NK-92 (cell line): ENCODE data around the gene ACTR10.

ENCODE experiments used
- DNase-seq: peaks from one replicate; lab custom pipeline; 2025; ENCODE audit not compliant: unreplicated experiment; lab: John Stamatoyannopoulos, UW

The ACTR10 gene

DNA sequence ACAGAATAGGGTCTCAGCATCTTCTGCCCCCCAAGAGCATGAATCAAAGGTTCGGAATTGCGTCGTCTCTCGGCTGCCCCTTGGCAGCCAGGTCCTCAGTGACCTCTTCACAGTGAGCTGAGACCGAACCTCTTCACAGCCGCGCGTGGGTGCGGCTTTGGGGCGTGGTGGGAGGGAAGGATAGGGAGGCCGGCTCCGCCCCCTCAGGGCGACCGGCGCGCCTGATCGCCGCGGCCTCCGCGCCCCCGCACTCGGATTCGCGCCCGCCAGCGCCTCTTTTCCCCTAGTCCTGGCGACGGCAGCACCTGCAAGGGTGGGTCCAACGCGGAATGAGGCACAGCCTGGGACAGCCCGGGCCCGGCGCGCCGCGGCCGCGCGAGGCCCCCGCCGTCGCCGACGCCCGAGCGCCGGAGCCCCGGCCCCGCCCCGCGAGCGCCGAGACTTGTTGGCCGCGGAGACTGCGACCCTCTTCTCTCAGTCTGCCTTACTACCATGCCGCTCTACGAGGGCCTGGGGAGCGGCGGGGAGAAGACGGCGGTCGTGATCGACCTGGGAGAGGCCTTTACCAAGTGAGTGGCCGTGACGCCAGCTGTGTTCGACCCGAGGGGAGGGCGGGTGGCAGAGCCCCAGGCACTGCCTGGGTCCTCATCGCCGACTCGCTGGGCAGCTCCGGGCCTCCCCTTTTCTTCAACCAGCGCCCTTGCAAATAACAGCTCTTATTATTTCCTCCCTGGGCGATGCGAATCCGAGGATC lies at the start of gene ACTR10:
Gene ACTR10, plus strand, starts transcription at position 424 of the 754 bp plus-strand sequence. Its CDS starts 69 bp downstream, at position 493.
- no peak for DNase-seq

- DNase-seq = no peak
These were observed 49.6 kb upstream of the ACTR10 start for GRCh38 chr14:58150243-58150805.

GRCh38 chr14:58151133-58152013 lies 48.6 kb upstream of the ACTR10 start:
- DNase-seq = no peak

DNA sequence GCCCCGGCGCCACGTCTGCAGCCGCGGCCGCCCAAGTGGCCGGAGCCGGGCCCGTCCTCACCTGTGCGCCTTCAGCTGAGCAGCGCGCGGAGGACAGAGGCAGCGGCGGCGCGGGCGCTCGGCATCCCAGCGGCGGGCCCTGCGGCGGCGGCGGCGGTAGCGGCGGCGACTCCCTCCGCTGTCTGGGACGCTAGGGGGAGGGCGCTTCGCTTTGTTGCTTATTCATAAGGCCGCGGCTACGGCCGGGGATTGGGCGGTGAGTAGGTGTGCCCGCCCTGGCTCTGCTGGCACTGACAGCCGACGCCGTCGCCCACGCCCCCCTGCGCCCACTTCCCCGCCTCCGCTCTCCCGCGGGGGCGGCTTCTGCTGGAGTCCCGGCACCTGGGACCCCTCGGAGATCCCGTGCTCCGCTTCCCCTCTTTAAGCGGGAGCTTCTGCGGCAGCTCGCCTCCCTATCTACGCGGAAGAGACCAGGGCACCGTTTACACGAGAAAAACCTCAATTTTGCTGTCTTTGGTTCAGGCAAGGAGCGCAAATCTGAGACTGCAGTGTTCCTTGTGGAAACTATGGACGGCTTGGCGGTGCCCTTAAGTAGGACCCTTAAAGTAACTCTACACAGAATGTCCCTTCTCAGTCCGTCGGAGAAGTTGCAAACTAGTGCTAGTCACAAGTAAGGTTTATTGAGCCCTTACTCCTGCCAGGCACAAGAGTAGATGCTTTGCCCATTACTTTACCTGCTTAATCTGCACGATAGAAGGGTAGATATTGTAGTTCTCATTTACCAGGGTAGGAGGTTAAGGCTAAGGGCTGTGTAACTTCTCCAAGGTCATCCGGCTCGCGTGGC lies 47.7 kb upstream of the ACTR10 start, which contains the start of gene ARMH4:
Gene ARMH4, minus strand, starts transcription at position 200 of the 844 bp plus-strand sequence. CDS start 12,855 bp downstream, outside the sequence.
- DNase-seq = no peak

GRCh38 chr14:58160561-58160960 lies 39.4 kb upstream of the ACTR10 start:
- DNase-seq = no peak

GRCh38 chr14:58166005-58166983 lies 33.7 kb upstream of the ACTR10 start:
- DNase-seq = no peak

DNA sequence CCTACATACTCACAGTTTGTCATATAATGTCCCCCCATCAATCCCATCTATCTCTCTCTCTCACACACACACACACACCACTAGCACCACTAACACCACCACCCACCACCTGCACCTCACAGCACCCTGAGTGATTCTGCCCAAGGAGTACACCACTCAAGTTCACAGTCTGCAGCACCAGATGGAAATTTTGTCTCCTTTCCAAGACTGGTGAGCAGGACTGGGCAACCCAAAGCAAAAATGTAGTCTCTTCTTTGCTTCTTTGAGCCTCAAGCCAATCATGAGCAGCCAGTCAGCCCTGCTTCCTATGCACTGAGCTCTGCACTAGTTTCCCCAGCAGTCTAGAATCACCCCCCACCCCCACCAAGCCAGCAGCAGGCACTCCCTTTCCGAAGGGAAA lies 32.9 kb upstream of the ACTR10 start:
- DNase-seq = no peak

DNA sequence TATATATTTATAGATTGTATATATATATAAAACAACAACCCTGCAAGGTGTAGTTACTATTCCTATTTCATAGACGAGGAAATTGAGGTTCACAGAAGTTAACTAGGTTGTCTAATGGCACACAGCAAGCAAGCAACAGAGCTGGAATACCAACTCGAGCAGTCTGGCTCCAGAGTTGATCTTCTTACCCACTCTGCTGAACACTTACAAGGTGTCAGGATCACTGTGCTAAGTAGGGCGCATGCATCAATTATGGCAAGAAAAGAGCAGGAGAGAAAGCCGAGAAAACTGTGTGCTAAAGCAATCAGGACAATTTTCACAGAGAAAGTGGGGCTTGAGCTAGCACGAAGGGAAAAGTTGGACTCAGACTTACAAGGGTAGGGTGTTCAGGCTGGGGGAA lies 32.1 kb upstream of the ACTR10 start:
- no peak for DNase-seq

- no peak for DNase-seq
These were observed 28.9 kb upstream of the ACTR10 start for GRCh38 chr14:58171090-58171489.

GRCh38 chr14:58177125-58177524 lies 22.8 kb upstream of the ACTR10 start:
- DNase-seq = no peak

DNA sequence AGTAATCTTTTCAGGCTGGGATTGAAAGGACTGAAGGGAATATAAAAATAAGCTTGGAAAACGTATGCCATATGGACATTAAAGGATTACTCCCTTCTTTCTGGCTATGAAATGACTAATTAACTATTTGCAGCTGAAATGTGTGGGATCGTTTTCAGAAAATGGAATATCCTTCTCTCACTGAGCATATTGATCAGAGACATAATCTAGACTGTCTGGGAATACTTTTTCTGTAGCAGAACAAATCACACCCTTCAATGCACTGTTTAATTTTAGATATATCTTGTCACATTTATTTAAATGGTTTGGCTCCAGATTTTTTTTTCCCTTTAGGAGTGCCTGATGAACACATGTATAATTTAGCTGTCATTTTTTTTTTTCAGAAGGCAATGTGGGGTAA lies 10.8 kb upstream of the ACTR10 start:
- no peak for DNase-seq

DNA sequence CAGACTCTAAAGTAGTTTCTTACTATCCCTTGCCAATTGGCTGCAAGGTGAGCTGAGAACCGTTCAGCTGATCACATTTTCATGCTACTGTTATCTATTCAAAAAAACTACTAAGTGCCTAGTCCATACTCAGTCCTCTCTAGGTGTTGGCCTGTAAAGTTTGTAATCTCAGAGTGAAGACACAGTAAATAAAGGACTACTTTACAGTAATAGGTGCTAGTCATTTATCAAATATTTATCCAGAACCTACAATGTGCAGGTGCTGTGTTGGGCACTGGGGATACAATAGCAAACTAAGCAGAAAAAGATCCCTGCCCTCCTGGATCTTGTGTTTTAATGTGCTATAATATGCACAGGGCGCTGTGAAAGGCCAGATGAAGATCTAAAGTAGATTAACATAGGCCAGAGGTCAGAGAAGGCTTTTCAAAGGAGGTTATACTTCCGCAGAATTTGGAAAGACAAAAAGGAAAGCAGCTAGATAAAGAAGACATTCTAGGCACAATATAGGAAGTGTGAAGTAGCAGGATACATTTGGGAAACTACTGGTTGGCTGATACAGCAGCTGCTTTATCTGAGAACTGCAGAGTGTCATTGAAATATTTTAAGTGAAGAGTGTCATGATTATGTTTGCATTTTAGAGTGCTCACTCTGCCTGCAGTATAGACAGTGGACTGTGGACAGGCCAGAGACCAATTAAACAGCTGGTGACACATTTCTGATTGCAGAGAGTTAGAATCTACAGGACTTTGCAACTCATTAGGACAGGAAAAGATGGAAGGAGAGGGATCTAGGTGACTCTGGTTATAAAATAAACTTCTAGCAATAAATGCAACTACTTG lies 8.0 kb upstream of the ACTR10 start:
- no peak for DNase-seq

DNA sequence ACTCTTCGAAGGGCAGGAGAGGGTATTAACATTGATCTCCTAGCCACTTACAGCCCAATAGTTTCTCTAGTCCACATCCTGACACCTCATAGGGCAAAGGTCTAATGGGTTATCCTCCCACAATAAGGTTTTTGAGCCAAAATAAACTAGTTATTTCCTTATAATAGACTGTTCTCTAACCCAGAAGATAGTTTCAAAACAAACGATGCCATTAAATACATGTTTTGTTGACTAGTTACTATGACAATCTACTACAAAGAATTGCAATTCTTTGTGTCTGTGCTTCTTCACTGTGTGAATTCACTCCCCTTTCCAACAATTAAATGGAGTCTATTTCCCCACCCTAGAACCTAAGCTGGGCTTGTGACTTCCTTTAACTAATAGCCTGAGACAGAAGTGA lies 6.4 kb upstream of the ACTR10 start:
- DNase-seq = no peak

DNA sequence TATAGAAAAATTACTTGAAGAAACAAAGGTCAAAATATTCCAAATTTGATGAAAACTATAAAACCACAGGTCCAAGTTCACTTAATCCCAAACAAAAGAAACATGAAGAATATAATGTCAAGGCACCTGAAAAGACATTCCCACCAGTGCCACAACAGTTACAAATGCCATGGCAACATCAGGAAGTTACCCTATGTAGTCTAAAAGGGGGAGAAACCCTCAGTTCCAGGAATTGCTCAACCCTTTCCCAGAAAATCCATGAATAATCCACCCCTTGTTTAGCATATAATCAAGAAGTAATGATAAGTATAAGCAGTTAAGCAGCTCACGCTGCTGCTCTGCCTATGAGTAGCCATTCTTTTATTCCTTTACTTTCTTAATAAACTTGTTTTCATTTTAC lies 3.8 kb upstream of the ACTR10 start:
- no peak for DNase-seq

- no peak for DNase-seq
These were observed 1.9 kb upstream of the ACTR10 start for GRCh38 chr14:58198086-58198485.

DNA sequence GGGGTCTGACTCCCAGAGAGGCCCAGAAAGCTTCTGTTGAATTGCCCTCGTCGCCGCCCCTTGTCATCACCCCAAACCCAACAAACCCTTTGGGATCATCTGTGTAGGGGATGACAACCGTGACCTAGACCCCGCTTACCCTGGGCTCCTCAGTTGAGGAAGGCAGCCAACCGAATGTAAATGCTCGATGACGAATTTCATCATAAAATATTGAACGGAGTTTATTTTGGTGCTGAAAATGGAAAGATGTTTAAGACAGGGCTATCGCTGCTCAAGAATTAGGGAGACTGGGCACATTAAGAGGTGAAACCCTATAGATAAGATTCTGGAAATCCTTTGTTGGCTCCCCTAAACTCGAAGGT lies 512 bp downstream of the ACTR10 start:
- no peak for DNase-seq

DNA sequence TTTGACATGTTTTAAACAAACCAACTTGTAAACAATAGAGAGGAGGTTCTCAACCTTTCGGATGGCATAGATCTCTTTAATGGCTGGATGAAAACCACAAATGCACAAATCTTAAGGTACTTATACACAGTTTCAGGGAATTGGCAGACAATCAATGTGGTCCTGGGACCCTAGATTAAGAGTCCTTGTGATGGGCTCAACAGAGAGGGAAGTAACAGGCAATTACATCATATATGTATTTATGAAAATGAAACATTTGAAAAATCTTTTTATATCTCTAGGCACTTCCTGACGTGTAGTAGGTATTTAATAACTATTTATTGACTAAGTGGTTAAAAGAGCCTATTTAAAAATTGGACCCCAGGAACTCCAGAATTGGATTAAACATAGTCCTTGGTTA lies 897 bp downstream of the ACTR10 start:
- DNase-seq = no peak

- no peak for DNase-seq
These were observed 13.2 kb downstream of the ACTR10 start for GRCh38 chr14:58213176-58213575.
